GM12878 (cell line): ENCODE measurements around the gene CD96. TPM values are rescaled to one million over a fixed set of nuclear protein-coding genes. Genes with fewer than 3 reads are reported as not detected.

Experiments used
- ATAC-seq: fragments of 200-7000 bp; cut with Tn5 transposase; 3 replicates; pipeline ENCODE4 v1.9.1; 2020; ENCODE audit warnings: mild to moderate bottlenecking, moderate library complexity
- BruUV-seq: library from RNA; stranded (reverse); fragments of 400-500 nt; replicated peaks from 2 replicates; lab custom pipeline; 2021; lab: Mats Ljungman, UMichigan
- CTCF ChIA-PET: fragments of 300-600 bp; sonication (Branson Sonifier 250); formaldehyde crosslinking; extraction: SDS; loops from one replicate; lab custom pipeline; 2021; ENCODE audit warnings: inconsistent platforms; lab: Yijun Ruan, JAX
- POLR2A ChIA-PET: fragments of 350-600 bp; formaldehyde crosslinking; extraction: SDS; loops from one replicate; lab custom pipeline; 2021; ENCODE audit warnings: inconsistent platforms; lab: Charles Lee
- RAD21 ChIA-PET: fragments of 300-600 bp; sonication (Branson Sonifier 250); formaldehyde crosslinking; loops from one replicate; lab custom pipeline; 2023; ENCODE audit warnings: antibody characterized with exemption; ENCODE audit not compliant: unreplicated experiment; lab: Charles Lee
- SMC1A ChIA-PET: fragments of 300-600 bp; sonication (Branson Sonifier 250); formaldehyde crosslinking; loops from one replicate; lab custom pipeline; 2023; ENCODE audit not compliant: unreplicated experiment, uncharacterized antibody; lab: Charles Lee
- DNase-seq: peaks from one replicate; pipeline ENCODE4 v3.0.0-alpha.2; 2011; ENCODE audit warnings: low read depth, low spot score
- FAIRE-seq: peaks from 3 replicates; lab custom pipeline; 2011; peaks lifted over from hg19 to GRCh38; lab: Jason Lieb, UNC
- H2AFZ ChIP-seq: 2 replicates; pipeline ENCODE4 v1.6.0; 2011; ENCODE audit warnings: low read depth, low read length, control low read depth; ENCODE audit not compliant: control insufficient read depth
- H3K27ac ChIP-seq: 2 replicates; pipeline ENCODE4 v1.5.1; 2011; ENCODE audit warnings: control low read depth; ENCODE audit not compliant: control insufficient read depth, insufficient read depth
- H3K27me3 ChIP-seq, 2 experiments: replicated peaks in 1 of 2; 2 replicates each; pipeline versions ENCODE4 v1.6.0 to v1.6.1; 2011; ENCODE audit warnings: low read length in 1 of 2; ENCODE audit not compliant: control insufficient read depth in 2 of 2, insufficient read depth in 2 of 2
- H3K36me3 ChIP-seq, 2 experiments: 2 replicates each; pipeline ENCODE4 v1.5.1; 2011; ENCODE audit warnings: low read length in 1 of 2; ENCODE audit not compliant: control insufficient read depth in 2 of 2, insufficient read depth in 2 of 2
- H3K4me1 ChIP-seq: 2 replicates; pipeline ENCODE4 v1.6.1; 2011; ENCODE audit warnings: mild to moderate bottlenecking, low read length, moderate library complexity, mixed read lengths; ENCODE audit not compliant: control insufficient read depth, insufficient read depth
- H3K4me2 ChIP-seq: 2 replicates; pipeline ENCODE4 v1.6.0; 2011; ENCODE audit warnings: control low read depth; ENCODE audit not compliant: control insufficient read depth, insufficient read depth
- H3K4me3 ChIP-seq: fragments of 200-600 bp; sonication (generic); 2 replicates; pipeline ENCODE4 v1.5.1; 2016
- H3K79me2 ChIP-seq: 2 replicates; pipeline ENCODE4 v1.6.0; 2011; ENCODE audit warnings: low read length; ENCODE audit not compliant: control insufficient read depth, insufficient read depth
- H3K9ac ChIP-seq: 2 replicates; pipeline ENCODE4 v1.8.0; 2011; ENCODE audit warnings: low read length, control low read depth, mixed read lengths; ENCODE audit not compliant: control insufficient read depth, insufficient read depth
- H3K9me3 ChIP-seq: replicated peaks from 3 replicates; pipeline ENCODE4 v1.5.1; 2011; ENCODE audit warnings: mild to moderate bottlenecking, low read length; ENCODE audit not compliant: control insufficient read depth, insufficient read depth
- H4K20me1 ChIP-seq: 2 replicates; pipeline ENCODE4 v1.6.0; 2011; ENCODE audit not compliant: control insufficient read depth, insufficient read depth
- NFXL1 ChIP-seq: fragments of 450-650 bp; IDR thresholded peaks from 2 replicates; pipeline ENCODE4 v1.6.1; 2017; ENCODE audit warnings: antibody characterized with exemption, mild to moderate bottlenecking, borderline replicate concordance
- RCOR1 ChIP-seq: conservative IDR thresholded peaks from 2 replicates; pipeline ENCODE4 v1.6.1; 2012; ENCODE audit warnings: low read depth, low read length, improper control_type of control experiment
- ZNF24 ChIP-seq: fragments of 450-650 bp; IDR thresholded peaks from 2 replicates; pipeline ENCODE4 v1.6.1; 2017; ENCODE audit warnings: antibody characterized with exemption, mild to moderate bottlenecking
- WGBS: methylation state at CpG from one replicate; pipeline ENCODE4 v1.1.6; 2016; ENCODE audit warnings: low lambda C conversion rate; ENCODE audit not compliant: insufficient replicate concordance, insufficient coverage; ENCODE audit errors: missing lambda C conversion rate; 5-methylcytosine and 5-hydroxymethylcytosine counted together
- in situ Hi-C: fragments of 300-500 bp; cut with MboI; formaldehyde crosslinking; loops from 9 replicates; pipeline ENCODE4 v1.14.3; 2018; ENCODE audit warnings: mixed read lengths
- intact Hi-C: fragments of 100-400 bp; cut with micrococcal nuclease; formaldehyde crosslinking; loops from one replicate; pipeline ENCODE4 v1.14.2; 2022; ENCODE audit not compliant: unreplicated experiment
- polyA plus RNA-seq, 11 experiments: library from polyadenylated mRNA; depleted of rRNA in 4 of 11; unstranded in 6 of 11; stranded (reverse) in 5 of 11; fragments of >200 nt; fragmentation: Nextera tagmentation in 4 of 11; fragmentation: Illumina TruSeq in 1 of 11; extraction: Ambion mirVana in 4 of 11; extraction: Trizol in 1 of 11; gene quantifications; 1 replicate in 1 of 11; 2 replicates in 10 of 11; pipeline versions ENCODE4 v1.2.1 to v1.2.3, GENCODE V29; 2011 to 2016; ENCODE audit warnings: inconsistent platforms in 2 of 11, missing spikeins in 2 of 11, low read depth in 1 of 11
- total RNA-seq, 4 experiments: library from RNA; depleted of rRNA in 3 of 4; stranded (reverse); fragments of >200 nt in 3 of 4; fragmentation: Illumina TruSeq in 1 of 4; extraction: Trizol in 1 of 4; gene quantifications; 2 replicates each; pipeline versions ENCODE4 v1.2.1 to v1.2.3, GENCODE V29; 2013 to 2021
- TF ChIP-seq, protein P1 (sequence below): fragments of 450-650 bp; IDR thresholded peaks from 2 replicates; pipeline ENCODE4 v1.6.1; 2017; ENCODE audit warnings: borderline replicate concordance
- TF ChIP-seq, protein P2 (sequence below): fragments of 450-650 bp; IDR thresholded peaks from 2 replicates; pipeline ENCODE4 v1.6.1; 2017; ENCODE audit warnings: low read depth, mild to moderate bottlenecking, moderate library complexity

CD96 gene
- total and polyA plus RNA-seq, 10 of the 15 experiments (the other 5 are each of a cell fraction or from before 2014, with no cell fraction given), result 0.13 to 10.1 (median 0.47) TPM

DNA sequence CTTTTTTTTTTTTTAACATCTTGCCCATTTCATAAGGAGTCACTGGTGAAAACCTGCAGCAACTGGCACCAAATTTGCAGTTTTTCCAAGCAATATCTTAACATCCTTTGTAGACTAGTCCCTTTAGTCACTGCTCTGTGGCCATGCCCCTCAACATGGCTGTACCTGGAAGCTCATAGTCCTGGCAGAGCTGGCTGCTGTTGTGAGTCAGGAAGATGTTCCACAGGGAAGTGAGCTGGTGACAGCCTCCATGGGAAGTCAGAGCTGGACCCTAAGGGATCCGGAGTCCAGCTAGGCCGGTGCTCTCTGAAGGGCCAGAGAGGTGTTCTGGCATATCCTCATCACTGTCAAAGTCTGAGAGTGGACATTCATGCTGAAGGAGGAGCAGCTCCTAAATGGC is 152.5 kb downstream of the CD96 start (continued):
- TF ChIP-seq, protein P1, sequence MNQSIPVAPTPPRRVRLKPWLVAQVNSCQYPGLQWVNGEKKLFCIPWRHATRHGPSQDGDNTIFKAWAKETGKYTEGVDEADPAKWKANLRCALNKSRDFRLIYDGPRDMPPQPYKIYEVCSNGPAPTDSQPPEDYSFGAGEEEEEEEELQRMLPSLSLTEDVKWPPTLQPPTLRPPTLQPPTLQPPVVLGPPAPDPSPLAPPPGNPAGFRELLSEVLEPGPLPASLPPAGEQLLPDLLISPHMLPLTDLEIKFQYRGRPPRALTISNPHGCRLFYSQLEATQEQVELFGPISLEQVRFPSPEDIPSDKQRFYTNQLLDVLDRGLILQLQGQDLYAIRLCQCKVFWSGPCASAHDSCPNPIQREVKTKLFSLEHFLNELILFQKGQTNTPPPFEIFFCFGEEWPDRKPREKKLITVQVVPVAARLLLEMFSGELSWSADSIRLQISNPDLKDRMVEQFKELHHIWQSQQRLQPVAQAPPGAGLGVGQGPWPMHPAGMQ, result no peak

DNA sequence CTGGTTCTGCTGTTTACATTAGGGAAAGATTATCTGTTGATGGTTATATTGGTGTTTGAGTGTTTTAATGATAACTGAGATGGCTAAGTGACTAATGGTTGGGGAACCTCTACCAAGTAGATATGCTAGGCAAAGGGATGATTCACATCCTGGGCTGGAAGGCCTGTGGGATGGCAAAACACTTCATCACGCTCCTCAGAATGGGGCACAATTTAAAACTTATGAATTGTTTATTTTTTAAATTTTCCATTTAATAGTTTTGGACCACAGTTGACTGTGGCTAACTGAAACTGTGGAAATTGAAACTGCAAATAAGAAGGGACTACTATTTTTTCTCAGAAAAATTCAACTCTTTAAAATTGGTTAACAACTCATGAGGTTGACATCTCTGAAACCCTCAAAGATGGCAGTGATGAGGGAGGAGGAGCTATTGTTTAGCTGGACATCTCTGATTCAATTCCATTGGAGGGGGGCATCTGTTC is 153.7 kb downstream of the CD96 start:
- Histone ChIP-seq H3K4me1 (peaks cover 12% of the 10 kb centered on the region; the same call in 1 of the 2 replicates), H3K4me2 (no peak overlapping the region), H3K4me3 (no peak overlapping the region), H3K36me3 (no peaks in the 10 kb centered on the region), H3K79me2 (no peaks in the 10 kb centered on the region), H3K9me3 (no peaks in the 10 kb centered on the region), H3K27ac (no peak overlapping the region), H2AFZ (no peak overlapping the region), H3K9ac (no peak overlapping the region), H3K27me3 (no peaks in the 10 kb centered on the region), H4K20me1 (no peaks in the 10 kb centered on the region)
- TF ChIP-seq, protein P2, sequence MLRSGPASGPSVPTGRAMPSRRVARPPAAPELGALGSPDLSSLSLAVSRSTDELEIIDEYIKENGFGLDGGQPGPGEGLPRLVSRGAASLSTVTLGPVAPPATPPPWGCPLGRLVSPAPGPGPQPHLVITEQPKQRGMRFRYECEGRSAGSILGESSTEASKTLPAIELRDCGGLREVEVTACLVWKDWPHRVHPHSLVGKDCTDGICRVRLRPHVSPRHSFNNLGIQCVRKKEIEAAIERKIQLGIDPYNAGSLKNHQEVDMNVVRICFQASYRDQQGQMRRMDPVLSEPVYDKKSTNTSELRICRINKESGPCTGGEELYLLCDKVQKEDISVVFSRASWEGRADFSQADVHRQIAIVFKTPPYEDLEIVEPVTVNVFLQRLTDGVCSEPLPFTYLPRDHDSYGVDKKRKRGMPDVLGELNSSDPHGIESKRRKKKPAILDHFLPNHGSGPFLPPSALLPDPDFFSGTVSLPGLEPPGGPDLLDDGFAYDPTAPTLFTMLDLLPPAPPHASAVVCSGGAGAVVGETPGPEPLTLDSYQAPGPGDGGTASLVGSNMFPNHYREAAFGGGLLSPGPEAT, result no peak
- no peak for TF ChIP-seq ZNF24
- no peak for TF ChIP-seq RCOR1
- TF ChIP-seq NFXL1, result no peak
- WGBS, result 94% methylated on average over 1 of the region's 1 CpG
- ATAC-seq (no peak), FAIRE-seq (no peak), DNase-seq (no peak)
- no TSS peak for BruUV-seq
- in situ Hi-C loops (no loop called here), intact Hi-C loops (no loop called here)
- POLR2A ChIA-PET, result interaction anchor here (1.3 kb wide), 1 partner anchor 9 kb away, joined by 4 read pairs; no protein-coding TSS in a partner anchor
- CTCF ChIA-PET, result interaction anchor here (0.9 to 1.8 kb wide), 8 partner anchors 10 to 272 kb away, joined by 3 to 14 read pairs (median 4); no protein-coding TSS in a partner anchor
- RAD21 ChIA-PET, result interaction anchor here (1.1 to 2.4 kb wide), 3 partner anchors 22 to 27 kb away, joined by 4 to 6 read pairs (median 4); no protein-coding TSS in a partner anchor
- SMC1A ChIA-PET, result interaction anchor here (0.8 to 6.5 kb wide), 8 partner anchors 13 to 345 kb away, joined by 3 to 59 read pairs (median 6); no protein-coding TSS in a partner anchor
